ENCODE measurements around the gene C1QTNF3.
"Not testable (repeated sequence)": the region's sequence is repeated elsewhere in the genome, so short reads cannot be mapped to it uniquely, and the experiment has no call there.

C1QTNF3 gene

GRCh38 chr5:34043099-34043876, at the start of gene C1QTNF3:
Gene C1QTNF3, minus strand, starts transcription at chr5:34043213. Its CDS starts 88 bp downstream, at chr5:34043125.
- no peak for DNase-seq (ENCODE audit: low spot score)

DNA sequence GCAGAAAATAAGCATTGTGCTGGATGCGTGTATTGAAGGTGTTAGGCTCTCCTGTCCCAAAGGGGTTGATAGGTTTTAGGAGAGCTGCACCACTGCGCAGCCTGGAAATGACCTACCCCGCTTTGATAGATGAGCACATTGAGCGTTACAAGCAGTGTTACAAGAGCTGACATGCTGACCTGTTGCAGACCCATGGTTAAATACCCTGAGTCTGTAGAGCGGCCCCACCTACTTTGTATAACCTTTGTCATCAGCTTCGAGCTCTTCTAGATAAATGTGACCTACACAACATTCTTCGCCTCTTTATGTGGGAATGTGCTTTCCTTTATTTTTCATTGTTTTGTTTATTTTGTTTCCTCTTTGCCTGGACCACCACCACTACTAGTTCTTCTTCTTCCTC, 48.0 kb upstream of the C1QTNF3 start:
- DNase-seq (ENCODE audit: low spot score) = not testable (repeated sequence)

- DNase-seq (ENCODE audit: low spot score) = not testable (repeated sequence)
Observed at GRCh38 chr5:34089802-34090201, 46.8 kb upstream of the C1QTNF3 start.

- not testable (repeated sequence) for DNase-seq (ENCODE audit: low spot score)
Observed at GRCh38 chr5:34087728-34088127, 44.7 kb upstream of the C1QTNF3 start.

DNA sequence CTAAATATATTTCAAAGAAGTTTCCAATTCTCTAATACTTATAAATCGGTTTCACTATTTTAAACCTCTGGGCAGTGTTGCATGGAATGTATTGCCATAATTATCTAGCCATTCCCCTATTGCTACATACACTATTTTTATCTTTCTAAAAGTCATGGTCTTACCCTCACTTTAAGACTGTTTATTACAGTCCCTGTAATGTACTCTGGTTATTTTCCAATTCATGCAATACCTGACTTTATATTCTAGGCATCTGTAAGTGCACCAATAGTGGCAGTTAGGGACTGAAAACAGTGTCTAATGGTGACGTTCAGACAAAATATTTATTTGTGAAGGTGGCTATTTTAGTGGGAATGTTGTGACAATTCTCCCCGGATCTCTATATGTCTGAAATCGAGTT, 40.9 kb upstream of the C1QTNF3 start:
- not testable (repeated sequence) for DNase-seq (ENCODE audit: low spot score)

- DNase-seq (ENCODE audit: low spot score) = not testable (repeated sequence)
Observed at GRCh38 chr5:34079505-34079904, 36.5 kb upstream of the C1QTNF3 start.

DNA sequence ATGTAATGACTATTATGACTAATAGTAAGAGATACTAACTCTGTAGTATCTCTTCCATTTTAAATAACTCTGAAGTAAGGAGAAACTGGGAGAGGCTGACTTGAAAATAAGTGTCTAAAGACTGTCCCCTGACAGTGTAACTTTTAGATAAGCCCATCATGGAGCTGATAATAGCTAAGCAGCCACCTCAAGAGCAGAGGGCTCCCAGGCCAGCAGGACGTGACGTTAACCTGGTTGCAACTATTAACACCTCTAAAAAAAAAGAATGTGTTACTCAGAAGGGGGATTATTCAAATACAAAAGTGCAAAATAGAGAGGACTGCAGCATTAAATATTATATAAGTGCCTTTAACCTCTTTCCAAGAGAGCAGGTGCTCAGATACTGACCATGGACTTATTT, 34.6 kb upstream of the C1QTNF3 start:
- DNase-seq (ENCODE audit: low spot score) = not testable (repeated sequence)

GRCh38 chr5:34076719-34077364, 33.8 kb upstream of the C1QTNF3 start:
- not testable (repeated sequence) for DNase-seq (ENCODE audit: low spot score)

DNA sequence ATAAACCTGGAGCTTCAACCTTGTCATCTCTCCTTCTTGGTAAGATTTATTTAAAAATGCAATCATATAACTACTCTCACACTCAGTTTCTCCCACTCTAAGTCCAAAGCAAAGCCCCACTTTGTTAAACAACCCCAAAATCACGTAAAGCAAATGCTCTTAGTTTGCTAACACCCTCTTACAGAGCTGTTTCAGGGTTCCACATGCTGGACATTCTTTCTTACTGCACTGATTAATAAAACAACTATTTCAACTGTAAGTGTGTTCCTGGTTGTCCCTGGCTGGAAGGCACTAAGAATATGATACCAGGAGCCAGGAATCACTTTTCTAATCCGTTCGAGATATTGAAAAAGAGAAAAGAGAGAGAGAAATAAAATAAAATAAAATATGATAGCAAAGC, 31.5 kb upstream of the C1QTNF3 start:
- DNase-seq (ENCODE audit: low spot score) = not testable (repeated sequence)

GRCh38 chr5:34074071-34074470, 31.1 kb upstream of the C1QTNF3 start:
- not testable (repeated sequence) for DNase-seq (ENCODE audit: low spot score)

DNA sequence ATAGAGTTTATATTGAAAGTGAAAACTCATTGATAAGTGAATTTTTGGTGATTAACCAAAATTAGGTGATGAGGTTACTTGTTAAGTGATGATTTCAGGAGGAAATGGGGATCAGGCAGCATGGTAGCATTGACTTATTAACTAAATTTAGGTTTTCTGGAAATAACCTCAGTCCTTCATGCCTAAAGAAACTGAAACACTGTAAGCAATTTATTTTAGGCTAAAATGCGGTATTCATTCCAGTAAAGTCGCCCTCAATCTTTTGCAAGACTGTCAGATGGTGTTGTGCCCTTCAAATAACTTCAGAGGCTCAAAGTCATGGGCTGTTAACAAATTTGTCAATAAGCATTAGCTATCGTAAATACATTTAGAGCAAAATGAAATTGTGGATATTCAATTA, 27.6 kb upstream of the C1QTNF3 start:
- DNase-seq (ENCODE audit: low spot score) = not testable (repeated sequence)

GRCh38 chr5:34064656-34065055, 21.6 kb upstream of the C1QTNF3 start:
- no peak for DNase-seq (ENCODE audit: low spot score)

- DNase-seq (ENCODE audit: low spot score) = no peak
Observed at GRCh38 chr5:34062419-34062818, 19.4 kb upstream of the C1QTNF3 start.

DNA sequence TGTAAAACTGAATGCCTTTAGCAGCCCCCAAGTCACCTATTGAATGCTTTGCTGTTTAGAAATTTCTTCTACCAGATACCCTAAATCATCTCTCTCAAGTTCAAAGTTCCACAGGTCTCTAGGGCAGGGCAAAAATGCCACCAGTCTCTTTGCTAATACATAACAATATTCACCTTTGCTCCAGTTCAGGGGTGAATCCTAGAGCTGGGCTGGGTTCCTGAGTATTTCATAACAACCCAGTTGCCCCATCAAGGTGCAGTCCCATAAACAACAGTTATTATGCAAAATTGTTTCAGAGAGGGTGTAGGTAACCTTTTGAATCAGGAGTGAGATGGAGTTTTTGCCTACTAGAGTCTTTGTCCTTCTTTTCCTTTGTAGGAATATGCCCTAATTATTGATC, 19.0 kb upstream of the C1QTNF3 start:
- DNase-seq (ENCODE audit: low spot score) = no peak

DNA sequence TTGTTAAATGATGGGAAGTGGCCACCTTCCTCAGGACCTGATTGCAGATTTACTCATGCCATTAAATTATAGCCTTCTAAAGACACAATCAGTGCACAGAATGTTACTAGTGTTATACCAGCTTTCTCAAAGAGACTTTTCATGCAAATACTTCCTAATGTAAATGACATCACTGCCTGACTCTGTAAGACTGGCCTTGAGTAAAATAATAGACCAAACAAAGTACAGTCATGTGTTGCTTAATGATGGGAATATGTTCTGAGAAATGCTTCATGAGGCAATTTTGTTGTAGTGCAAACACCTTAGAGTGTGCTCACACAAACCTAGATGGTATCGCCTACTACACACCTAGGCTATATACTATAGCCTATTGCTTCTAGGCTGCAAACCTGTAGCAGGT, 17.0 kb upstream of the C1QTNF3 start:
- DNase-seq (ENCODE audit: low spot score) = no peak

DNA sequence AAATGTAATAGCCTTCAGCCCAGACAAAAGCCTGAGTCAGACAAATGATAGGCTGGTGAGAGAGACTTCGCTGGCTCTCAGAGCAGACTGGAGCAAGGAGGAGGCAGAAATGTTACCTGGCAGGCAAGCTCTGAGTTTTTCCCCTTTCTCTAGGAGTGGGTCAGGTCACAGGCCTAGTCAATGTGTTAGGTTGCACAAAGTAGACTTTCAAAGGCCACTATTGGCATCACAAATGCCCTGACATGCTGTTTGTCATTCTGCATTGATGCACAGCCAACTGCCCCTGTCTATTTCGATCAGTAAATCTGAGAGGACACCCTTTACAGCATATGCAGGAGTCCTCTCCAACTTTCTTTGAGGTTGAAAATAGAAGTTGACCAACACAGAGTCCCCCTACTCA, 15.5 kb upstream of the C1QTNF3 start:
- DNase-seq (ENCODE audit: low spot score) = no peak

- no peak for DNase-seq (ENCODE audit: low spot score)
Observed at GRCh38 chr5:34057569-34057968, 14.6 kb upstream of the C1QTNF3 start.

DNA sequence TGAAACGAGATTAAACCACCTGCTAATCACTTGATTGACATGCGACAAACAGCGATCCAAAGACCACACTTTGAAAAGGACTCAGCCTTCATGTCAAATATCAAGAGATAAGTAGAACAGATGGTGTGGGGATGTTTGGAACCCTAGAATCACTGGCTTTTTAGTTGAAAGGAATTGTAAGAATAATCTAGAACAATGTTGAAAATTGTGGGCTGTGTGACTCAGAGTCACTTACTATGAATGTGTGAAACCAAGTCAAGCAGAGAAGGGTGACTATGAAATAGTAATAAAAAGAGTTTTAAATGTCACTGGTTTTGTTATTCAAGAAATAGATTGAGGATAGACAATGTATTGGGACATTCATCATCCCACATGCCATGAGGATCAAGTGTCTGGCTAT, 14.1 kb upstream of the C1QTNF3 start:
- DNase-seq (ENCODE audit: low spot score) = no peak

- DNase-seq (ENCODE audit: low spot score) = no peak
Observed at GRCh38 chr5:34055667-34056066, 12.7 kb upstream of the C1QTNF3 start.

GRCh38 chr5:34054400-34054729, 11.4 kb upstream of the C1QTNF3 start:
- no peak for DNase-seq (ENCODE audit: low spot score)

DNA sequence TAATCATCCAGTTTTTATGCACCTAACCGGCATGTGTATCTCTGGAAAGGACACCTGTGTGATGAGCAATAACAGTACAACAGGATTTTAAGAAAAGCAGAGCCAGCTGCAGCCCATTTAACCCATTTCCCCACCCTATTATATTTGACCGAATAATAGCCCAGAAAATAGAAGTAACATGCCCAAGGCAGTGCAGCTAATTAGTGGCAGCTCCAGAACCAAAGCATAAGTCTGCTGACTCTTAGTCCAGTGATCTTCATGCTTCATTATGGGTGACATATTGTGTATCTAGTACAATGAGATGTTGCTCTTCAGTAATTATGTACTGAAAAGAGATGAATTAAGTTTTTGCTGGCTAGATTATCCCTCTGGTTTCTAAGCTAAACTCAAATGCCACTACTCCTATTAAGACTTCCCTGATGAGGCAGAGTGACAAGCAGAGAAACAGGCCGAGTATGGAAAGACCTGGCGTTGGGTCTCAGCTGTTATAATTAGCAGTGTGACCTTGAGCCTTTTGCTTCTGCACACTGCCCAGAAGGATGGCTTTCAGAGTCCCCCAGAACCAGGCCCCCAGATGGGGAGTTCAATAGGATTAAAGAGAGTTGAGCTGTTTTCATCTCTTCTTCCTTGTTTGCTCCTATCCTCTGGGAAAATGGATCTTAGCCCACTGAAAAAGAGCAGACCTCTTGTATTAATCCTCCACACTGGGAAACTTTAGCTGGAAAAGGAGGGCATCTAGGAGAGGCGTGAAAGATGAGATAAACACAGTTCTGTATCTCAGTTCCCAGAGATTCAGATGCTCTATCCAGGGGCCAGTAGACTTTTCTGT, 10.8 kb upstream of the C1QTNF3 start:
- no peak for DNase-seq (ENCODE audit: low spot score)

DNA sequence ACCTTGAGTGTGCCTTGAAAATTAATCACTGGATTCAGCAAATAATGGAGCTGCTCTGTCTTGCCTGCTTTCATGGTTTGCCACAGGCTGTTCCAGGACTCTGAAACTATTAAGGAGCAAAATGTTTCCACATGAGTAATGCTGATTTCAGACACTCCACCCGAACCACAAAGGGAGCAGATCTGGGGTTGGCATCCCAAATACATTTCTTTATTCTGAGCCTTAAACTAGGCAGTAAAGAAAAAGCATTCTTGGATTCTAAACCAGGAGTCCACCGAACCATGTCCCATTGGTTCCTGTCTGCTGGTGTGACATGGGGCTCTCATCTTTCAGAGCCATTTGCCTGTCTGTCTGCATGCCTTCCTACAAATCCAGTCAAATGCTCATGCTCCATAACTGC, 10.1 kb upstream of the C1QTNF3 start:
- no peak for DNase-seq (ENCODE audit: low spot score)
